Astrocyte (in vitro differentiated cells and primary cell): ENCODE data around the gene THRB.

Experiments
- EZH2 ChIP-seq: IDR thresholded peaks from 2 replicates; pipeline ENCODE4 v1.6.1; 2012; ENCODE audit warnings: mild to moderate bottlenecking, low read length, inconsistent platforms; ENCODE audit not compliant: insufficient read depth
- TF ChIP-seq, protein P1 (sequence below): IDR thresholded peaks from 2 replicates; pipeline ENCODE4 v1.5.1; 2011; ENCODE audit warnings: low read depth, mild to moderate bottlenecking, inconsistent platforms, low read length, moderate library complexity; ENCODE audit not compliant: insufficient read depth

GRCh38 chr3:24377218-24377993, 117.2 kb downstream of the THRB start:
- TF ChIP-seq, protein P1, sequence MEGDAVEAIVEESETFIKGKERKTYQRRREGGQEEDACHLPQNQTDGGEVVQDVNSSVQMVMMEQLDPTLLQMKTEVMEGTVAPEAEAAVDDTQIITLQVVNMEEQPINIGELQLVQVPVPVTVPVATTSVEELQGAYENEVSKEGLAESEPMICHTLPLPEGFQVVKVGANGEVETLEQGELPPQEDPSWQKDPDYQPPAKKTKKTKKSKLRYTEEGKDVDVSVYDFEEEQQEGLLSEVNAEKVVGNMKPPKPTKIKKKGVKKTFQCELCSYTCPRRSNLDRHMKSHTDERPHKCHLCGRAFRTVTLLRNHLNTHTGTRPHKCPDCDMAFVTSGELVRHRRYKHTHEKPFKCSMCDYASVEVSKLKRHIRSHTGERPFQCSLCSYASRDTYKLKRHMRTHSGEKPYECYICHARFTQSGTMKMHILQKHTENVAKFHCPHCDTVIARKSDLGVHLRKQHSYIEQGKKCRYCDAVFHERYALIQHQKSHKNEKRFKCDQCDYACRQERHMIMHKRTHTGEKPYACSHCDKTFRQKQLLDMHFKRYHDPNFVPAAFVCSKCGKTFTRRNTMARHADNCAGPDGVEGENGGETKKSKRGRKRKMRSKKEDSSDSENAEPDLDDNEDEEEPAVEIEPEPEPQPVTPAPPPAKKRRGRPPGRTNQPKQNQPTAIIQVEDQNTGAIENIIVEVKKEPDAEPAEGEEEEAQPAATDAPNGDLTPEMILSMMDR: no peak
- no peak for TF ChIP-seq EZH2
